Trophoblast cell (in vitro differentiated cells and primary cell): ENCODE data around the gene DLGAP4.

ENCODE experiments used
- DNase-seq, 2 donors: peaks; one replicate each; pipeline ENCODE4 v3.0.0-alpha.2; 2016
- H2AFZ ChIP-seq: 2 replicates; pipeline ENCODE4 v1.6.1; 2013; ENCODE audit warnings: low read length, moderate library complexity, mild to moderate bottlenecking; ENCODE audit not compliant: insufficient read depth, poor library complexity
- H2AK5ac ChIP-seq: 2 replicates; pipeline ENCODE4 v1.6.1; 2013; ENCODE audit warnings: mild to moderate bottlenecking, low read length
- H2BK120ac ChIP-seq: 2 replicates; pipeline ENCODE4 v1.6.1; 2013; ENCODE audit warnings: low read length, mild to moderate bottlenecking, moderate library complexity; ENCODE audit not compliant: insufficient read depth, poor library complexity
- H2BK12ac ChIP-seq: 2 replicates; pipeline ENCODE4 v1.6.1; 2013; ENCODE audit warnings: mild to moderate bottlenecking, low read length, moderate library complexity
- H2BK5ac ChIP-seq: 2 replicates; pipeline ENCODE4 v1.6.1; 2013; ENCODE audit warnings: low read length, low read depth, moderate library complexity, mild to moderate bottlenecking; ENCODE audit not compliant: poor library complexity
- H3K14ac ChIP-seq: 2 replicates; pipeline ENCODE4 v1.6.1; 2013; ENCODE audit warnings: mild to moderate bottlenecking, low read length
- H3K18ac ChIP-seq: 2 replicates; pipeline ENCODE4 v1.6.1; 2013; ENCODE audit warnings: mild to moderate bottlenecking, low read length
- H3K23ac ChIP-seq: 2 replicates; pipeline ENCODE4 v1.6.1; 2013; ENCODE audit warnings: low read length
- H3K27ac ChIP-seq: 2 replicates; pipeline ENCODE4 v1.5.1; 2013; ENCODE audit warnings: low read depth, mild to moderate bottlenecking, inconsistent platforms, low read length, moderate library complexity
- H3K27me3 ChIP-seq: 2 replicates; pipeline ENCODE4 v1.6.1; 2013; ENCODE audit warnings: inconsistent platforms, mild to moderate bottlenecking, low read length, moderate library complexity; ENCODE audit not compliant: insufficient read depth
- H3K36me3 ChIP-seq, 2 experiments: 1 replicate in 1 of 2; 2 replicates in 1 of 2; pipeline ENCODE4 v1.6.1; 2013; ENCODE audit warnings: low read length in 2 of 2, mild to moderate bottlenecking in 2 of 2, moderate library complexity in 1 of 2; ENCODE audit not compliant: insufficient read depth in 2 of 2, control insufficient read depth in 1 of 2
- H3K4ac ChIP-seq: 2 replicates; pipeline ENCODE4 v1.6.1; 2013; ENCODE audit warnings: low read depth, mild to moderate bottlenecking, low read length, moderate library complexity
- H3K4me1 ChIP-seq, 2 experiments: 1 replicate in 1 of 2; 2 replicates in 1 of 2; pipeline ENCODE4 v1.6.1; 2013; ENCODE audit warnings: low read length in 2 of 2, mild to moderate bottlenecking in 2 of 2, moderate library complexity in 1 of 2; ENCODE audit not compliant: insufficient read depth in 2 of 2, control insufficient read depth in 1 of 2
- H3K4me2 ChIP-seq: 2 replicates; pipeline ENCODE4 v1.6.1; 2013; ENCODE audit warnings: inconsistent platforms, mild to moderate bottlenecking, low read length, moderate library complexity
- H3K4me3 ChIP-seq: 2 replicates; pipeline ENCODE4 v1.5.1; 2013; ENCODE audit warnings: mild to moderate bottlenecking, low read depth, low read length, inconsistent platforms
- H3K79me1 ChIP-seq: one replicate; pipeline ENCODE4 v1.6.1; 2013; ENCODE audit warnings: low read length
- H3K79me2 ChIP-seq: 2 replicates; pipeline ENCODE4 v1.6.1; 2013; ENCODE audit warnings: low read length, mild to moderate bottlenecking; ENCODE audit not compliant: control insufficient read depth, insufficient read depth, poor library complexity
- H3K9ac ChIP-seq: 2 replicates; pipeline ENCODE4 v1.6.1; 2013; ENCODE audit warnings: mild to moderate bottlenecking, low read length
- H3K9me3 ChIP-seq: 2 replicates; pipeline ENCODE4 v1.6.1; 2013; ENCODE audit warnings: low read depth, mild to moderate bottlenecking, control low read depth, inconsistent platforms, low read length; ENCODE audit not compliant: insufficient read depth
- H4K12ac ChIP-seq: 2 replicates; pipeline ENCODE4 v1.6.1; 2013; ENCODE audit warnings: low read depth, mild to moderate bottlenecking, low read length, moderate library complexity
- H4K8ac ChIP-seq: 2 replicates; pipeline ENCODE4 v1.6.1; 2013; ENCODE audit warnings: low read depth, mild to moderate bottlenecking, low read length, moderate library complexity
- H4K91ac ChIP-seq: one replicate; pipeline ENCODE4 v1.6.1; 2013; ENCODE audit warnings: low read depth, mild to moderate bottlenecking, low read length, moderate library complexity
- WGBS: extraction: QIAGEN DNeasy Blood & Tissue Kit; methylation state at CpG from one replicate; pipeline ENCODE4 v1.1.7; 2013; ENCODE audit warnings: missing lambda C conversion rate; ENCODE audit not compliant: insufficient read length, insufficient coverage; ENCODE audit errors: extremely low coverage; 5-methylcytosine and 5-hydroxymethylcytosine counted together

DLGAP4 gene

DNA sequence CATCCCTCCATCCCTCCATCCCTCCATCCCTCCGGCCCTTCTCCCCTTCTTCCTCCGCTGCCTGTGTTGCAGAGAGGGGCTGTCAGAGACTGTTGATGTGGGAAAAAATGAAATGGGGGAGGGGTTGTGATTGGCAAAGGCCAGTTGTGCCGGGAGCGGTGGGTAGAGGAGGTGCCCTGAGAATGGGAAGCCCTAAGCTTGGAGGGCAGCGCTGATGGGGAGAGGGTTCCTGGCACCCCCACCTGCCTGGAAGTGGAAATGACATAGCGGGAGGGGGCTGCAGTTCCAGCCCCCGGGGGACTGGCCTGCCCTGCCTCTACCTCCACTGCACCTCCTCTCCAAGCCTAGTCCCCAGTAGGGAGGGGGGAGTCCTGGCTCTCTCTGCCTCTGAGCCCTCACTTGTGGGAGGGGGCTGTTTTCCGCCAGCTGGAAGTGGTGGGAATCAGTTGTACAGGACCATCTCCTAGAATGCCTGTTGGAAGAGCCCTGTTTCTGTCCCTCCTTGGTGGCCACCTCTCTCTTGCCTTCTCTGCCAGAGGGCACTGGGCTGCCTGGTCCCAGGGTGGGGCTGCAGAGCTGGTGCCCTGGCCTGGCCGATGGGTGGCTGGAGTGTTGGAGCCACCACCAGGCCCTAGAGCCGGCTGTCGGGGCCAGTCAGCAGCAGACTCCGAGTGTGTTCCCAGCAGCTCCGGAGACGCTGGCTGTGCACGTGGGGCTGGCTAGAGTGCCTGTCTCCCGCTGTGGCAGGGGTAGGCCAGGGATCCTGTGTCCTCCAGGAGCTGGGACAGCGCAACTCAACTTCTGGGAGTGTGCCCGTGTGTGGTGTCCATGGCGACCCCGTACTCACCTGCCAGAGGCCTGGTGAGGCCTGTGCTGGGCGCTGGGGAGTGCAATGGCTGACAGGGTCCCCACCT, 1.5 kb downstream of the DLGAP4 start:
- no CpG with 5 or more reads among the region's 21 CpGs for WGBS
- Histone ChIP-seq H3K27me3 (peaks cover 42% of the 10 kb centered on the region), H3K9me3 (peaks cover 2% of the 10 kb centered on the region)

DNA sequence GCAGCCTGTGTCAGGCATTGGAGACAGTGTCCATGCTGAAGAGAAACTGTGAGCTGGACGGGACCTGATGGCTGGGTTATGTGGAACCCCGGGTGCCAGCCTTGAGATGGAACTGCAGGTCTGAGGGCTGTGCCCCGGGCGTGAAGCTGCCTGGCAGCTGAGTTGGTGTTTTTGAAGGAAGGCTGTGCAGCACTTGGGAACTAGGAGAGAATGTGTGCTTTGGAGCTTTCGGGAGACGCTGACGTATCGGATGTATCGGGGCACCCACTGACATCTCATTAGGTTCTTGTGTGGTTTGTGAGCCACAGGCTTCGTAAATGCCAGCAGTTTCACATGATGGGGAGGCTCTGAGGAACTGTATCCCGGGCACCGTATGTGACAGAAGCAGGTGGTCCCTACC, 2.2 kb downstream of the DLGAP4 start:
- Histone ChIP-seq H3K4me3 (no peak overlapping the region), H2BK120ac (no peak overlapping the region), H3K4ac (no peak overlapping the region), H3K9me3 (peaks cover 2% of the 10 kb centered on the region), H3K9ac (no peak overlapping the region), H3K79me2 (no peaks in the 10 kb centered on the region), H2AK5ac (no peak overlapping the region), H2BK5ac (no peak overlapping the region), H4K8ac (no peak overlapping the region), H3K27ac (no peak overlapping the region), H3K23ac (no peak overlapping the region), H3K14ac (no peak overlapping the region), H3K4me2 (no peak overlapping the region), H3K18ac (no peak overlapping the region), H3K27me3 (peaks cover 38% of the 10 kb centered on the region), H2AFZ (no peak overlapping the region), H3K79me1 (no peaks in the 10 kb centered on the region), H2BK12ac (no peak overlapping the region), H4K91ac (no peak overlapping the region), H3K4me1 (peaks cover 2% of the 10 kb centered on the region in 2 experiments), H3K36me3 (no peaks in the 10 kb centered on the region), H4K12ac (no peak overlapping the region)
- no CpG with 5 or more reads among the region's 12 CpGs for WGBS
- DNase-seq = no peak

More for the DNA sequence above, 1.5 kb downstream of the DLGAP4 start:
- H2AFZ ChIP-seq = no peak overlapping the region
- H2BK12ac ChIP-seq = no peak overlapping the region
- H3K27ac ChIP-seq = no peak overlapping the region
- no peak overlapping the region for H3K9ac ChIP-seq
- no peak for DNase-seq
- H4K91ac ChIP-seq = no peak overlapping the region
- peaks cover 2% of the 10 kb centered on the region in 2 experiments for H3K4me1 ChIP-seq
- no peak overlapping the region for H3K14ac ChIP-seq
- no peak overlapping the region for H3K4ac ChIP-seq
- no peak overlapping the region for H3K4me3 ChIP-seq
- no peak overlapping the region for H2AK5ac ChIP-seq
- no peak overlapping the region for H3K18ac ChIP-seq
- no peak overlapping the region for H2BK5ac ChIP-seq
- H3K36me3 ChIP-seq = no peaks in the 10 kb centered on the region
- H4K12ac ChIP-seq = no peak overlapping the region
- H3K79me2 ChIP-seq = no peaks in the 10 kb centered on the region
- H3K79me1 ChIP-seq = no peaks in the 10 kb centered on the region
- H2BK120ac ChIP-seq = no peak overlapping the region
- no peak overlapping the region for H3K23ac ChIP-seq
- no peak overlapping the region for H4K8ac ChIP-seq
- no peak overlapping the region for H3K4me2 ChIP-seq

DNA sequence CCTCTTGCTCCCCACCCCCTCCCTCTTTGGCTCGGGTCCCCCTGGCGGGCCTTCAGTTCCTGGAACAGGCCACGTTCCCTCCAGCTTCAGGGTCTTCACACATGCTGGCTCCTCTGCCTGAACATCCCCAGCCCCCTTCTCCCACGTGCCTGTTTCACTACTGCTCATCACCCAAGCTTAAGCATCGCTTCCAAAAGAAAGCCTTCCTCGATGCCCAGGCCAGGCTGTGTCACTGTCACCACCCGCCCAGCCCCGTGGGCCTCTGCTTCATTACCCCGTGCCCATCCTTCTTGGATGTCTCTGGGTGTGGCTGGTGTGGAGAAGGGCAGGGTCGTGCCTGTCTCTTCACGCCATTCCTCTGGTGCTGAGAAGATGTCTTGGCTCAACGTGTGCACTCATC, 2.8 kb downstream of the DLGAP4 start:
- no peak overlapping the region for H3K4me3 ChIP-seq
- H2BK5ac ChIP-seq = no peak overlapping the region
- no peak overlapping the region for H3K4ac ChIP-seq
- no peak for DNase-seq
- no peaks in the 10 kb centered on the region for H3K79me2 ChIP-seq
- no peak overlapping the region for H4K8ac ChIP-seq
- no CpG with 5 or more reads among the region's 12 CpGs for WGBS
- peaks cover 34% of the 10 kb centered on the region for H3K27me3 ChIP-seq
- peaks cover 2% of the 10 kb centered on the region in 2 experiments for H3K4me1 ChIP-seq
- no peak overlapping the region for H3K4me2 ChIP-seq
- H3K27ac ChIP-seq = no peak overlapping the region
- no peak overlapping the region for H3K23ac ChIP-seq
- no peak overlapping the region for H4K91ac ChIP-seq
- H3K9ac ChIP-seq = no peak overlapping the region
- no peak overlapping the region for H2BK12ac ChIP-seq
- no peak overlapping the region for H3K14ac ChIP-seq
- H3K36me3 ChIP-seq = no peaks in the 10 kb centered on the region
- H4K12ac ChIP-seq = no peak overlapping the region
- no peak overlapping the region for H2BK120ac ChIP-seq
- no peak overlapping the region for H3K18ac ChIP-seq
- no peaks in the 10 kb centered on the region for H3K79me1 ChIP-seq
- H3K9me3 ChIP-seq = peaks cover 2% of the 10 kb centered on the region
- no peak overlapping the region for H2AFZ ChIP-seq
- no peak overlapping the region for H2AK5ac ChIP-seq

DNA sequence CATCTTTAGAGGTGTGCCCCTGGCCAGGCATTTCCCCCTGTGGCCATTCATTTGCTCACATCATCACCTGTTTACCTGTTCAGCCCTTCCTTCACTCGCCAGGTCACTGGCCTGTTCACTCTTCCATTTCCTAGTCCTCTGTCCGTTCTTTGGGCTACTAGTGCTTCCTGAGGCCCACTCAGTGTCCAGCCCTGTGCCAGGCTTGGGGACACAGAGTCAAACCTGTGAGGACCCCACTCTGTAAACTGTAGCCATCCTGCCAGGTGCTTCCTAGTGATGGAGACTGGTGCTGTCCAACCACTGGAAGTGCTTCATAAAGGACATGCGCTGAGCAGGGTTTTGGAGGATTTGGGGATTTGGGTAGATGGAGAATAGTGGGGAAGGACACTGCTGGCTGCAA, 3.5 kb downstream of the DLGAP4 start:
- no peak overlapping the region for H2AK5ac ChIP-seq
- H3K36me3 ChIP-seq = no peaks in the 10 kb centered on the region
- H4K12ac ChIP-seq = no peak overlapping the region
- H2BK12ac ChIP-seq = no peak overlapping the region
- H3K9ac ChIP-seq = no peak overlapping the region
- H3K79me1 ChIP-seq = no peaks in the 10 kb centered on the region
- H3K4me1 ChIP-seq = peaks cover 2% of the 10 kb centered on the region in 2 experiments
- no peak overlapping the region for H4K91ac ChIP-seq
- peaks cover 3% of the 10 kb centered on the region for H3K9me3 ChIP-seq
- no peak overlapping the region for H3K4ac ChIP-seq
- H2AFZ ChIP-seq = no peak overlapping the region
- no peak overlapping the region for H3K23ac ChIP-seq
- H3K27ac ChIP-seq = no peak overlapping the region
- DNase-seq = no peak
- no peak overlapping the region for H3K4me3 ChIP-seq
- no CpG with 5 or more reads among the region's 3 CpGs for WGBS
- no peak overlapping the region for H2BK120ac ChIP-seq
- no peaks in the 10 kb centered on the region for H3K79me2 ChIP-seq
- H3K18ac ChIP-seq = no peak overlapping the region
- H2BK5ac ChIP-seq = no peak overlapping the region
- no peak overlapping the region for H3K4me2 ChIP-seq
- H3K27me3 ChIP-seq = peaks cover 34% of the 10 kb centered on the region
- no peak overlapping the region for H4K8ac ChIP-seq
- no peak overlapping the region for H3K14ac ChIP-seq
